Mesothelial cell of epicardium (in vitro differentiated cells): Measurements from ENCODE around the gene RAPGEF4. TPM values are rescaled to one million over a fixed set of nuclear protein-coding genes. Genes with fewer than 3 reads are reported as not detected.

Experiments used
- DNase-seq, 2 experiments: peaks; one replicate each; pipeline ENCODE4 v3.0.0; 2021; ENCODE audit warnings: low spot score in 2 of 2; ENCODE audit not compliant: unreplicated experiment in 2 of 2
- H3K27ac Mint-ChIP-seq: 2 replicates; pipeline ENCODE4 v1.8.0; 2021; ENCODE audit warnings: mixed read lengths
- H3K27me3 Mint-ChIP-seq: 2 replicates; pipeline ENCODE4 v1.8.0; 2021; ENCODE audit warnings: low read depth, mixed read lengths
- H3K36me3 Mint-ChIP-seq: 2 replicates; pipeline ENCODE4 v1.8.0; 2021; ENCODE audit warnings: mixed read lengths
- H3K4me1 Mint-ChIP-seq: 2 replicates; pipeline ENCODE4 v1.8.0; 2021; ENCODE audit warnings: mixed read lengths
- H3K4me3 Mint-ChIP-seq: 2 replicates; pipeline ENCODE4 v1.8.0; 2021; ENCODE audit warnings: mild to moderate bottlenecking, moderate library complexity, mixed read lengths
- H3K9me3 Mint-ChIP-seq: 2 replicates; pipeline ENCODE4 v1.8.0; 2021; ENCODE audit warnings: mixed read lengths
- CTCF ChIP-seq: fragments of 200-600 bp; sonication (generic); IDR thresholded peaks from one replicate; pipeline ENCODE4 v1.5.0; 2021; ENCODE audit warnings: antibody characterized with exemption; ENCODE audit not compliant: unreplicated experiment
- total RNA-seq: library from RNA; stranded (reverse); gene quantifications from 3 replicates; pipeline ENCODE4 v1.2.1, GENCODE V29; 2021

RAPGEF4 gene
- total RNA-seq, 1 donor from 2014 or later = 24.7 TPM

GRCh38 chr2:172991031-172991430 lies 255.4 kb downstream of the RAPGEF4 start:
- Mint-ChIP-seq H3K4me1 (peaks cover 48% of the 10 kb centered on the region), H3K4me3 (no peak overlapping the region), H3K36me3 (peaks cover 7% of the 10 kb centered on the region), H3K27me3 (no peaks in the 10 kb centered on the region), H3K9me3 (no peaks in the 10 kb centered on the region), H3K27ac (no peak overlapping the region)
- no peak for DNase-seq
- TF ChIP-seq CTCF = no peak

- peaks cover 3% of the 10 kb centered on the region for H3K9me3 Mint-ChIP-seq
- no peak overlapping the region for H3K27ac Mint-ChIP-seq
- H3K36me3 Mint-ChIP-seq = peaks cover 6% of the 10 kb centered on the region
- DNase-seq = no peak
- H3K27me3 Mint-ChIP-seq = no peaks in the 10 kb centered on the region
- peaks cover 53% of the 10 kb centered on the region for H3K4me1 Mint-ChIP-seq
- no peak overlapping the region for H3K4me3 Mint-ChIP-seq
- TF ChIP-seq CTCF = no peak
These were observed 257.5 kb downstream of the RAPGEF4 start for GRCh38 chr2:172993139-172993538.

- Mint-ChIP-seq H3K4me1 (peaks cover 53% of the 10 kb centered on the region), H3K27me3 (no peaks in the 10 kb centered on the region), H3K36me3 (peaks cover 6% of the 10 kb centered on the region), H3K9me3 (peaks cover 4% of the 10 kb centered on the region), H3K4me3 (no peak overlapping the region), H3K27ac (peak overlapping the region; percentile 94)
- no peak for DNase-seq
- TF ChIP-seq CTCF = no peak
These were observed 258.5 kb downstream of the RAPGEF4 start for GRCh38 chr2:172993931-172994717.

- no peak for DNase-seq
- peaks cover 6% of the 10 kb centered on the region for H3K36me3 Mint-ChIP-seq
- H3K9me3 Mint-ChIP-seq = peaks cover 4% of the 10 kb centered on the region
- H3K27me3 Mint-ChIP-seq = no peaks in the 10 kb centered on the region
- peak overlapping the region; percentile 94 for H3K27ac Mint-ChIP-seq
- H3K4me1 Mint-ChIP-seq = peaks cover 47% of the 10 kb centered on the region
- no peak for TF ChIP-seq CTCF
- H3K4me3 Mint-ChIP-seq = no peak overlapping the region
These were observed 259.2 kb downstream of the RAPGEF4 start for GRCh38 chr2:172994864-172995263.

GRCh38 chr2:172995323-172996244 lies 259.9 kb downstream of the RAPGEF4 start:
- Mint-ChIP-seq H3K9me3 (peaks cover 4% of the 10 kb centered on the region), H3K4me3 (no peak overlapping the region)

More at GRCh38 chr2:172995323-172996244, 259.9 kb downstream of the RAPGEF4 start:
- Mint-ChIP-seq H3K27ac (peak overlapping the region; percentile 94), H3K27me3 (no peaks in the 10 kb centered on the region), H3K36me3 (peaks cover 6% of the 10 kb centered on the region), H3K4me1 (peaks cover 43% of the 10 kb centered on the region)
- DNase-seq = no peak
- no peak for TF ChIP-seq CTCF
